Left lobe of liver (tissue), 2 donors: ENCODE data around the gene CREB1. TPM values are rescaled to one million over a fixed set of nuclear protein-coding genes. Genes with fewer than 3 reads are reported as not detected.
"Not testable (repeated sequence)": the region's sequence is repeated elsewhere in the genome, so short reads cannot be mapped to it uniquely, and the experiment has no call there.

Source experiments
- ATAC-seq: fragments of 200-7000 bp; cut with Tn5 transposase; one replicate; pipeline ENCODE4 v1.9.1; 2020; ENCODE audit warnings: mild to moderate bottlenecking, moderate library complexity
- DNase-seq: peaks from one replicate; pipeline ENCODE4 v3.0.0-alpha.2; 2020; ENCODE audit warnings: low spot score
- total RNA-seq: library from RNA; stranded (reverse); gene quantifications from one replicate; pipeline ENCODE4 v1.2.1, GENCODE V29; 2021
- donor health status: DM: no; HTN: no; CAD: no; lungs with moderate emphysema.
- donor health status: DM: no; HTN: yes; CAD: no.

CREB1 gene
- total RNA-seq, 1 donor from 2014 or later, result 15.1 TPM

- ATAC-seq, result no peak
- no peak for DNase-seq
Measured at GRCh38 chr2:207612714-207613113, 83.0 kb downstream of the CREB1 start.

GRCh38 chr2:207614824-207615223, 85.1 kb downstream of the CREB1 start:
- ATAC-seq (no peak), DNase-seq (no peak)

DNA sequence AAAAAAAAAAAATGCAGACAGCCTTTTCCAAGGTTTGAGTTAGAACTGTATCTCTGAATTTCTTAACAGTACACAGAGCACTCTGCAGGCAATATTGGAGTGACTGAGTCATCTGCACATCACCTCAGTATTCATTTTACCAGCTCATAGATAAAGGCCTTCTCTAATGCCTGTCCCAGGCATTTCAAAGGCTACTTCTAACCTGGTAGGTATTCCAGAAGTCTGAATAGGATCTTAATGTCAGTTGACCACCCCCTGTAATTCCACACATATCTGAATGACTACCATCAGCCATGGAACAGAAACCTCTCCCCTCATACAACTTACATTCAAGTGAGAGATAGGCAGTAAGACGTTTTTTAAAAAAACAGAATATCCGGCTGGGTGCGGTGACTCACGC, 86.4 kb downstream of the CREB1 start:
- ATAC-seq (no peak), DNase-seq (no peak)

DNA sequence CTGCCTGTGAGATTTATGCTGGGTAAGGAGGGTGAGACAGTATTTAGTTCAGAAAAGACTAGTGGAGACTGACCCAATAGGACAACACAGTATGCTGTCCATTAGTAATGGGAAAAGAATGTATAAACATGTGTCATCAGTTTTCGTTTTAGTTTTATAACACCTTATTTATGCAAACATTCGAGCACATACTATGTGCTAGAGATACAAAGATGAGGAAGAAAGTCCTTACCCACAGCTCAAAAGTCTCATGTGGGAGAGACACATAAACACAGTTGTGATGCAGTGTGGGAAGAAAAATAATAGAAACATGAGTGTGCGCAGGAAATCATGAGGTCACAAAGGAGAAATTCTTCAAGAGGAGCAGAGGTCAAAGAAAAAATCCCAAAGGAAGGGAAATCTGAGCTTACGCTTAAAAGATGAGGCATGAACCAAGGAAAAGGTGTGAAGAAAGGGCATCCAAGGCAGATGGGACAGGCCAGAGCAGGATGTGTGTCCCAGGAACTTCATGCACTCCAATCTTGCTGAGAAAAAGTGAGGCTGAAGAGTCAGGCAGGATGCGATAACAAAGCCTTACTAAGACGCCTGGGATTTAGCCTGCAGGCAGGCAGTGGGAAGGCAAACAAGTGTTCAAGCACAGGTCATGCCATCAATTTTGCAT, 87.4 kb downstream of the CREB1 start:
- ATAC-seq, result no peak
- DNase-seq, result no peak

DNA sequence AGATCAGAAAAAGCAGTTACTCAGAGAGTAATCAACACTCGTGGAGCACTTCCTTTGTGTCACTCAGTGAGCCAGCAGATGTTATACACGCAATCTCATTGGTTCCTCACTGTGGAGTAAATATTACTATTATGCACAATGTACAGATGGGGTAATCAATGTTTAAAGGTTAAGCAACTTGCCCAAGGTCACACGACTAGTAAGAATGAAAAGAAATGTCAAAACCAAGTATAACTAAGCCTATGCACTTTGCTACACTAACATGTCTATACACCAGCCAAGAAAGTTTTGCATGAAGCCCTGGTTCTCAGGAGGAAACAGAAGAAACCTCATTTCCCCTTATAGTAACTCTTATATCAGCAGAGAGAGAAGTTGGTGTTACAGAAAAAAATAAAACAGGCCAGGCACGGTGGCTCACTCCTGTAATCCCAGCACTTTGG, 90.0 kb downstream of the CREB1 start:
- DNase-seq (no peak), ATAC-seq (no peak)

DNA sequence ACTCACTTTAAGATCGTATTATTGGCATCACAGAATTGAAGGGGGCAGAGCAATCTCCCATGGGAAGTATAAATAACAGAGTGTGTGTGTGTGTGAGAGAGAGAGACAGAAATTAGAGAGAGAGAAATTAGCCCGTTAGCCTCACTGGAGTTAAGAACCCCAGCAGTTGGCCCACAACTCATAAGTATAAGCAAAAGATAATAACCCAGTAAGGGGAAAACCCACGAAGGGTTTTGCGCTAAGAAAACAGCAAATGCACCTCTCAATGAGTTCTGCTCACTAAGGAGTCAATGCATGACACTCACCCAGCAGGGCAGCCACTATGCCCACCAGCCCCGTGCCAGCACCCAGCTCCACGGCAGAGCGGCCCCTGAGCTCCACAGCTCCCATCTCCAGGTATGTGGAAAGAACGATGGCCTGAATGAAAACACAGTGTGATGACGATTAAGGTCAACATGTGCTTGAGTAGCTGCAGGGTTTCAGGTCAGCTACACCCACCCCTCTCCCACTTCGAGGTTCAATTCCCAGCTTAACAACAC, 91.8 kb downstream of the CREB1 start:
- DNase-seq (no peak), ATAC-seq (no peak)

DNA sequence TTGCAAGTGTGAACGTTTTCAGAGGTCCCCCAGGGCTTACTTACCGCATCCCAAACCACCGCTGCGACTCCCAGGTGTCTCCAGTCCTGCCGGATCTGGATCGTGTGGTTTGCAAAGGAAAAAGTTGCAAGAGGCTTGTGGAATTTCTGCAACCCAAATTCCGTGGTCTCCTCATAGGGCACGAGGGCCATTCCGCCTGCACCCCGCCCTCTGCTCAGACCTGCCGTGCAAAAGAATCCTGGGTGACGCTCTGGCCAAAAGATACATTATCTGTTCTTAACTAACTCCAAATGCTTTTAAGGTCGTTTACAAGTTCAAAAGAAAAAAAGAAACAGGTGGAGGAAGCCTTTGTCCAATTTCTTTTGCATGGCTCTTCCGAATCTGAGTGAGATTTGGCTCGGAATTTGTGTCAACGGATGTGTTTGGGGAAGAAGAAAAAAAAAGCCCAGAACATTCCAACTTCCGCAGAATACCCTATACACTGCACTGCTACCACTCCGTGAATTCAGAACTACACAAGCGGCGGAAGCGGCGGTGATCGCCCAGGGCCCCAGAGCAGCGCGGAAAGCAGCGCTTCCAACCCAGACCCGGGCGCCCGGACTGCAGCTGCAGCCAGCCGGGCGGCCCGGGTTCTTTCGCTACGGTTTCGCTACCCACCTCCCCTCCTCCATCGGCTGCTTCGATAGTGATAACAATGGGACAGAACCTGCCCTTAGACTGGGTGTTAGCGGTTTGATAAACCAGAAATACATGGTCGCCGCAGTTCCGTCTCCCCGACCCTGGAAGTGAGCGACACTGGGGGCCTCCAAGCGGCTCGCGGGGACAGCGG, 94.6 kb downstream of the CREB1 start:
- ATAC-seq (peak; percentile 40), DNase-seq (peak; percentile 76)

- peak; percentile 85 for ATAC-seq
- peak; percentile 96 for DNase-seq
Measured at GRCh38 chr2:207625014-207625907, 95.5 kb downstream of the CREB1 start, which contains the start of gene METTL21A. TSS of gene METTL21A (minus strand) at chr2:207625394. CDS start at chr2:207624375, 1,019 bp downstream.

DNA sequence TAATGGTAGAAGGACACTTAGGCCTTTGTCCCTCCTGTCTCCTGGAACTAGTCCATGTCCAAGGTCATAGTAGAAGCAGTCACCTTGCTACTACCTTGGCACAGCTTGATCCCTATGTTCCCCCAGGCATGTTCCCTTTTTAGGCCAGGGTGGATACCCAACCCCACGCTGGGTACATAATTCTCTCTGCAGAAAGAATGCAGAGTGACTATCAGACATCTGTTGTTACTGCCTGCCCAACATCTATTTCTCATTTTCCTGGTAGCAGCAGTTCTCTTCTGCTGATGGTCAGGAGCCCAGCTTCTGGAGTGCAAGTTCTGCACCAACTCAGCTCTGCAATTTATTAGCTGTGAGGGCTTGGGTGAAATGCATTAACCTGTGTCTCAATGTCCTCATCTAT, 99.8 kb downstream of the CREB1 start:
- no peak for DNase-seq
- ATAC-seq, result no peak

DNA sequence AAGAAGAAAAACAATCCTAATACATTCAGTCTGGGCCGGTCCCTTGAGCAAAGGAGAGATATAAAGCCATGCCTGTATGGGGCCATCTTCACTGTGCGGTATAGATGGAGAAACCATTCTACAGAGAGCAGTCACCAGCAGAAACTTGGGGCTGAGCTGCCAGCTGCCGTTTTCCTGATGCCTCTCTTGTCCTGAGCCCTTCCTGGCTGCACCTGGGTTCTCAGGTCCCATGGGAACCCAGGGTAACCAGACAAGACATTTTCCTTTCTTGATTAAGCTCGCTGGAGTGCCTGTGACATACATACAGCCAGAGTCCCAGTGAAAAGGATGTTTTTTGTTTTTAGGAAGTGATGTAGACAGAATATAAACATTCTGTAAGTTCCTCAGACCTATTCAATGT, 100.7 kb downstream of the CREB1 start:
- no peak for DNase-seq
- ATAC-seq, result no peak

- ATAC-seq (peak; percentile 86), DNase-seq (peak; percentile 52)
Measured at GRCh38 chr2:207632575-207633493, 103.1 kb downstream of the CREB1 start.

GRCh38 chr2:207633686-207634085, 103.9 kb downstream of the CREB1 start:
- DNase-seq, result no peak
- ATAC-seq, result no peak

- ATAC-seq, result no peak
- DNase-seq, result no peak
Measured at GRCh38 chr2:207635468-207636200, 105.9 kb downstream of the CREB1 start.

DNA sequence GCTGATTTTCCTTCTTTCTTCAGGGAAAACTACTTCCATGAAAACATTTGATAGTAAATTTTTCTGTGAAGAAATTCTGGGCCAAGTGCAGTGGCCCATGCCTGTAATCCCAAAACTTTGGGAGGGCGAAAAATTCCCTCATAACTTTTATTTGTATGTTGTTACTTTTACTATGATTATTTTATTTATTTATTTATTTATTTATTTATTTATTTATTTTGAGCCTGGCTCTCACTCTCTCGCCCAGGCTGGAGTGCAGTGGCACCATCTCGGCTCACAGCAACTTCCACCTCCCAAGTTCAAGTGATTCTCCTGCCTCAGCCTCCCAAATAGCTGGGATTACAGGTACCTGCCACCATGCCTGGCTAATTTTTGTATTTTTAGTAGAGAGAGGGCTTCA, 109.5 kb downstream of the CREB1 start:
- DNase-seq, ATAC-seq: not testable (repeated sequence)

DNA sequence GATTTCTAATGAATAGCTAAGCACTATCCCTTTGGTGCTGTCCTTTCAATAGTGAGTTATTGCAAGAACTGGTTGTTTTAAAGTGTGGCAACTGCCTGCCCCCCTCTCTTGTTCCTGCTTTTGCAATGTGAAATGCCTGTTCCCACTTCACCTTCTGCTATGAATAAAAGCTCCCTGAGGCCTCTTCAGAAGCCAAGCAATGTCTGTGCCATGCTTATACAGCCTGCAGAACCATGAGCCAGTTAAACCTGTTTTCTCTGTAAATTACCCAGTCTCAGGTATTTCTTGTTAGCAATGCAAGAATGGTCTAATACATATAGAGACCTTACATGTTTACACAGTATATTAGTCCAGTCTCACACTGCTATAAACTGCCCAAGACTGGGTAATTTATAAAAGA, 110.4 kb downstream of the CREB1 start:
- DNase-seq (no peak), ATAC-seq (no peak)

- ATAC-seq, result no peak
- no peak for DNase-seq
Measured at GRCh38 chr2:207640661-207641060, 110.9 kb downstream of the CREB1 start.

DNA sequence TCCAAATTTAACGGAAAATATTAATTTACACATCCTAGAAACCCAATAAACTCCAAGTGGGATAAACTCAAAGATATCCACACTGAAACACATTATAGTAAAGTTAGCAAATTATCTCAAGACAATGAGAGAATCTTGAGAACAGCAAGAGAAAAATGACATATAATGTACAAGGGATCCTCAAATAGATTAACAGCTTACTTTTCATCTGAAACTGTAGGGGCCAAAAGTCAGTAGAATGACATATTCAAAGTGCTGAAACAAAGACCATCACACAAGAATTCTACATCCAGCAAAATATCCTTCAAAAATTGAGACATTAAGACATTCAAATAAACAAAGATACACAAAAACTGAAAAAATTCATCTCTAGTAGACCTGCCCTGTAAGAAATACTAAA, 114.1 kb downstream of the CREB1 start:
- ATAC-seq (no peak), DNase-seq (no peak)

GRCh38 chr2:207646582-207646981, 116.8 kb downstream of the CREB1 start:
- not testable (repeated sequence) for DNase-seq, ATAC-seq
